ENCODE results near the gene SRPK1. TPM values are rescaled to one million over a fixed set of nuclear protein-coding genes. Genes with fewer than 3 reads are reported as not detected.

The SRPK1 gene
- total RNA-seq, 2 donors from 2014 or later = 19.7 to 24.2 TPM

GRCh38 chr6:35900448-35900847 is 20.4 kb downstream of the SRPK1 start:
- H3K27ac ChIP-seq = no peak overlapping the region
- H3K9me3 ChIP-seq = no peaks in the 10 kb centered on the region
- TF ChIP-seq, protein P1, sequence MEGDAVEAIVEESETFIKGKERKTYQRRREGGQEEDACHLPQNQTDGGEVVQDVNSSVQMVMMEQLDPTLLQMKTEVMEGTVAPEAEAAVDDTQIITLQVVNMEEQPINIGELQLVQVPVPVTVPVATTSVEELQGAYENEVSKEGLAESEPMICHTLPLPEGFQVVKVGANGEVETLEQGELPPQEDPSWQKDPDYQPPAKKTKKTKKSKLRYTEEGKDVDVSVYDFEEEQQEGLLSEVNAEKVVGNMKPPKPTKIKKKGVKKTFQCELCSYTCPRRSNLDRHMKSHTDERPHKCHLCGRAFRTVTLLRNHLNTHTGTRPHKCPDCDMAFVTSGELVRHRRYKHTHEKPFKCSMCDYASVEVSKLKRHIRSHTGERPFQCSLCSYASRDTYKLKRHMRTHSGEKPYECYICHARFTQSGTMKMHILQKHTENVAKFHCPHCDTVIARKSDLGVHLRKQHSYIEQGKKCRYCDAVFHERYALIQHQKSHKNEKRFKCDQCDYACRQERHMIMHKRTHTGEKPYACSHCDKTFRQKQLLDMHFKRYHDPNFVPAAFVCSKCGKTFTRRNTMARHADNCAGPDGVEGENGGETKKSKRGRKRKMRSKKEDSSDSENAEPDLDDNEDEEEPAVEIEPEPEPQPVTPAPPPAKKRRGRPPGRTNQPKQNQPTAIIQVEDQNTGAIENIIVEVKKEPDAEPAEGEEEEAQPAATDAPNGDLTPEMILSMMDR (IDR thresholded peaks at IDR 0.05) = no peak
- H3K4me3 ChIP-seq = no peak overlapping the region
- DNase-seq (ENCODE audit: low spot score) = no peak
- no peaks in the 10 kb centered on the region for H3K36me3 ChIP-seq
- no peaks in the 10 kb centered on the region for H3K27me3 ChIP-seq
- no peaks in the 10 kb centered on the region for H3K4me1 ChIP-seq

- no peak for DNase-seq (ENCODE audit: low spot score)
- Histone ChIP-seq H3K9me3 (no peaks in the 10 kb centered on the region), H3K27me3 (no peaks in the 10 kb centered on the region), H3K27ac (no peak overlapping the region), H3K4me3 (no peak overlapping the region), H3K36me3 (no peaks in the 10 kb centered on the region), H3K4me1 (no peaks in the 10 kb centered on the region)
- TF ChIP-seq, protein P1 (IDR thresholded peaks at IDR 0.05) = no peak
Observed at GRCh38 chr6:35898003-35898402, 22.9 kb downstream of the SRPK1 start.

GRCh38 chr6:35897486-35897885 is 23.4 kb downstream of the SRPK1 start:
- Histone ChIP-seq H3K27ac (no peak overlapping the region), H3K4me3 (no peak overlapping the region), H3K36me3 (no peaks in the 10 kb centered on the region), H3K4me1 (no peaks in the 10 kb centered on the region), H3K27me3 (no peaks in the 10 kb centered on the region), H3K9me3 (no peaks in the 10 kb centered on the region)
- DNase-seq (ENCODE audit: low spot score) = no peak
- TF ChIP-seq, protein P1 (IDR thresholded peaks at IDR 0.05) = no peak

DNA sequence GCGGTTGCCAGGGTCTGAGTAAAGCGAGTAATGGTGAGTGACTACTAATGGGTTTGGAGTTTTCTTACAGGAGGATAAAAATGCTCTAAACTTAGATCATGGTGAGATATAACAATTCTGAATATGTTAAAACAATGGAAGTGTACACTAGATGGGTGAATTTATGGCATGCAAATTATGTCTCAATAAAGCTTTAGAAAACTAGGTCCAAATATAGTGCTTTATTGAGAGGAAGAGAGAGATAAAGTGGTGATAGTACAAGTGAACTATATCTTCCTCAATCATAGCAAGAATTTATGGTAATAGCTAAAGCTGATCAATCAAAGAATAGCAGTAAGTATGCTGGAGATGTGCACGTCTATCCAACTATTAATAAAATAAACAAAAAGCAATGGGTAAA is 23.9 kb downstream of the SRPK1 start:
- Histone ChIP-seq H3K27ac (no peak overlapping the region), H3K9me3 (no peaks in the 10 kb centered on the region), H3K27me3 (no peaks in the 10 kb centered on the region), H3K4me1 (no peaks in the 10 kb centered on the region), H3K4me3 (no peak overlapping the region), H3K36me3 (no peaks in the 10 kb centered on the region)
- TF ChIP-seq, protein P1 (IDR thresholded peaks at IDR 0.05) = no peak
- DNase-seq (ENCODE audit: low spot score) = no peak

- Histone ChIP-seq H3K4me3 (no peak overlapping the region), H3K36me3 (no peaks in the 10 kb centered on the region), H3K4me1 (no peaks in the 10 kb centered on the region), H3K9me3 (no peaks in the 10 kb centered on the region), H3K27me3 (no peaks in the 10 kb centered on the region), H3K27ac (no peak overlapping the region)
- no peak for DNase-seq (ENCODE audit: low spot score)
- TF ChIP-seq, protein P1 (IDR thresholded peaks at IDR 0.05) = no peak
Observed at GRCh38 chr6:35896228-35896627, 24.7 kb downstream of the SRPK1 start.

DNA sequence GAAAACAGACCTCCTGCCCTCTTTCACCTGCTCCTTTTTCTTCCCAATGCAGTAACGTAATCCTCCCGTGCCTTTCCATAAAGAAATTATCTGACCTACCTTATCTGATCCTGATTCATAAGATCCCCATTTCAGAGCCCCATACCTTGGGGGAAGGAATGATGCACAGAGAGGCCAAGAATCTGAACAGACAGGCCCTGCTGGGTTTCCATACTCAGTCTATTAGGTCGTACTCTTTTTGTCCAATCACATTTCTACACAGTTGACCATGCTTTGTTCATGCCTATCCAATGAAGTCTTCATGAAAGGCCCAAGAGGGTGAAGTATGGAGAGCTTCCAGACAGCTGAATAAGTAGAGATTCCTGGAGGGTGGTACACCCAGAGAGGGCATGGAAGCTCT is 25.3 kb downstream of the SRPK1 start:
- Histone ChIP-seq H3K27me3 (no peaks in the 10 kb centered on the region), H3K4me1 (no peaks in the 10 kb centered on the region), H3K4me3 (no peak overlapping the region), H3K27ac (no peak overlapping the region), H3K9me3 (no peaks in the 10 kb centered on the region), H3K36me3 (no peaks in the 10 kb centered on the region)
- TF ChIP-seq, protein P1 (IDR thresholded peaks at IDR 0.05) = no peak
- no peak for DNase-seq (ENCODE audit: low spot score)

Measured in right atrium auricular region (tissue), 2 donors.